NCI-H128 (cell line): ENCODE data around the gene NHSL2.
"Not testable (repeated sequence)": the region's sequence is repeated elsewhere in the genome, so short reads cannot be mapped to it uniquely, and the experiment has no call there.

ENCODE experiments used
- DNase-seq: peaks from one replicate; lab custom pipeline; 2025; ENCODE audit not compliant: unreplicated experiment; lab: John Stamatoyannopoulos, UW

Gene NHSL2

GRCh38 chrX:72038868-72039267, 128.2 kb downstream of the NHSL2 start:
- DNase-seq, result no peak

GRCh38 chrX:72040506-72040905, 129.9 kb downstream of the NHSL2 start:
- no peak for DNase-seq

GRCh38 chrX:72041176-72041575, 130.5 kb downstream of the NHSL2 start:
- no peak for DNase-seq

GRCh38 chrX:72041871-72042851, 131.5 kb downstream of the NHSL2 start:
- no peak for DNase-seq

- no peak for DNase-seq
Observed at GRCh38 chrX:72042852-72043248, 132.2 kb downstream of the NHSL2 start.

GRCh38 chrX:72043636-72044035, 133.0 kb downstream of the NHSL2 start:
- no peak for DNase-seq

- no peak for DNase-seq
Observed at GRCh38 chrX:72045141-72045540, 134.5 kb downstream of the NHSL2 start.

- DNase-seq, result no peak
Observed at GRCh38 chrX:72045552-72046277, 135.1 kb downstream of the NHSL2 start.

GRCh38 chrX:72046447-72046846, 135.8 kb downstream of the NHSL2 start:
- DNase-seq, result no peak

GRCh38 chrX:72048510-72049455, 138.1 kb downstream of the NHSL2 start:
- DNase-seq, result no peak

GRCh38 chrX:72050011-72050410, 139.4 kb downstream of the NHSL2 start:
- DNase-seq, result no peak

- DNase-seq, result no peak
Observed at GRCh38 chrX:72051589-72051988, 140.9 kb downstream of the NHSL2 start.

GRCh38 chrX:72052415-72053090, 141.9 kb downstream of the NHSL2 start:
- DNase-seq, result no peak

- no peak for DNase-seq
Observed at GRCh38 chrX:72053508-72053907, 142.9 kb downstream of the NHSL2 start.

- DNase-seq, result no peak
Observed at GRCh38 chrX:72054779-72055489, 144.3 kb downstream of the NHSL2 start.

- no peak for DNase-seq
Observed at GRCh38 chrX:72057331-72057730, 146.7 kb downstream of the NHSL2 start.

GRCh38 chrX:72057849-72058248, 147.2 kb downstream of the NHSL2 start:
- no peak for DNase-seq

GRCh38 chrX:72058346-72058745, 147.7 kb downstream of the NHSL2 start:
- DNase-seq, result not testable (repeated sequence)

GRCh38 chrX:72060196-72060920, 149.7 kb downstream of the NHSL2 start:
- no peak for DNase-seq
